ENCODE measurements around the gene HIPK2.

DNA sequence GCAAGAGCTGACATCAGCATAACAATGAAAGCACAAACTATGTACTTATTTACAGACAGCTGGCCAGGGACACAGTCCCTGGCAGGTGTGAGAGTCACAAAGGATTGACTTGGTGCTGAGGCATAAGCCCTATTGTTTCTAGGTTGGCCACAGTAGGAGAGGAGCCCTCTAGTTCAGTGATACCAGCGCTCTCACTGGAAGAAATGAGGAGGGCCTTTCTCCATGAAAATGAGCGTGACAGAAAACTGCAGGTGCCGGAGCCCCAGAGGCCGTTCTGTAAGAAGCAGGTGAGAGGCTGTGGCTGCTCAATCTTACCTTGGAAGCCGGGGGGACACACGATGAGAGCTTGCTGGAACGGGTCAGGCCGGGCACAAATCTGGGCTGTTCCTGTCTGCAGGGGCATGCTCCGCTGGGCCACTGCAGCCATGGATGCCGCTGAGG lies 163.8 kb downstream of the HIPK2 start:
- no peak for TF ChIP-seq POLR2A (IDR thresholded peaks at IDR 0.05)
- TF ChIP-seq CTCF (IDR thresholded peaks at IDR 0.05) = no peak

Measured in body of pancreas (tissue), 4 donors.